ENCODE data around the gene KIR2DL1.
"Not testable (repeated sequence)": the region's sequence is repeated elsewhere in the genome, so short reads cannot be mapped to it uniquely, and the experiment has no call there.

The KIR2DL1 gene

GRCh38 chr19:54817670-54818536 is 48.3 kb downstream of the KIR2DL1 start:
- no peak for DNase-seq (ENCODE audit: extremely low read depth in 1 of 2, low read depth in 1 of 2)

GRCh38 chr19:54824416-54824815 is 54.8 kb downstream of the KIR2DL1 start:
- DNase-seq (ENCODE audit: extremely low read depth in 1 of 2, low read depth in 1 of 2), result not testable (repeated sequence)

- DNase-seq (ENCODE audit: extremely low read depth in 1 of 2, low read depth in 1 of 2), result not testable (repeated sequence)
Observed at GRCh38 chr19:54825326-54825725, 55.7 kb downstream of the KIR2DL1 start.

GRCh38 chr19:54828064-54828463 is 58.5 kb downstream of the KIR2DL1 start:
- DNase-seq (ENCODE audit: extremely low read depth in 1 of 2, low read depth in 1 of 2), result not testable (repeated sequence)

GRCh38 chr19:54832496-54832895 is 62.9 kb downstream of the KIR2DL1 start, which contains the start of gene KIR2DS4:
KIR2DS4 (plus strand) TSS chr19:54832676.
- DNase-seq (ENCODE audit: extremely low read depth in 1 of 2, low read depth in 1 of 2), result not testable (repeated sequence)
